Bronchial epithelial cell (primary cell): ENCODE results near the gene CCSER1. TPM values are rescaled to one million over a fixed set of nuclear protein-coding genes. Genes with fewer than 3 reads are reported as not detected.

Experiments used
- DNase-seq: peaks from one replicate; pipeline ENCODE4 v3.0.0-alpha.2; 2010; ENCODE audit warnings: low read depth
- FAIRE-seq: peaks from 2 replicates; lab custom pipeline; 2011; peaks lifted over from hg19 to GRCh38; lab: Jason Lieb, UNC
- H3K27me3 ChIP-seq: 2 replicates; pipeline ENCODE4 v1.5.1; 2011; ENCODE audit warnings: low read length; ENCODE audit not compliant: control insufficient read depth, insufficient read depth
- H3K36me3 ChIP-seq: 2 replicates; pipeline ENCODE4 v1.5.1; 2011; ENCODE audit warnings: low read length; ENCODE audit not compliant: control insufficient read depth, insufficient read depth
- H3K4me3 ChIP-seq: 2 replicates; pipeline ENCODE4 v1.5.1; 2011; ENCODE audit warnings: mild to moderate bottlenecking, low read depth, low read length, control low read depth
- total RNA-seq: library from RNA; depleted of rRNA; stranded (reverse); fragments of >200 nt; gene quantifications from 2 replicates; pipeline ENCODE4 v1.2.1, GENCODE V29; 2014
- TF ChIP-seq, protein P1 (sequence below): IDR thresholded peaks from 2 replicates; pipeline ENCODE4 v1.5.1; 2011; ENCODE audit warnings: mild to moderate bottlenecking, moderate library complexity, low read length, control low read depth, inconsistent platforms; ENCODE audit not compliant: insufficient read depth, severe bottlenecking

Gene CCSER1
- total RNA-seq, 1 donor from 2014 or later = 6.6 TPM

DNA sequence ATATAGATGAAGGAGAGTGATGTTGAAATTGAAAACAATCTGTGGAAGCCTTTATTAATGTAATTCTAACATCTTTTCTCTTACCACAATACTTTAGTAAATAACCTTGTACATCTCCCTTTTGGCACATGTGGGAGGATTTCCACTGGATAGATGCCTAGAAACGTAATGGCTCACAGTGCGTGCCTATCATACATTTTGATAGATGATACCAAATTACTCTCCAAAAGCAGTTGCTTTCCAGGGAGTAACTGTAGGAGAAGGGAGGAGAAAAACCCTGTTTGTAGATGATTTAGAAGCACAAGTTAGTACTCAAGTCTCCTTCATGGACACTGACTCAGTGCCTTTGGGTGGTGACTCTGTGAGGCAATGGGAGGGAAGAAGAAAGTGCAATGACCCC, 476.3 kb downstream of the CCSER1 start:
- Histone ChIP-seq H3K36me3 (no peaks in the 10 kb centered on the region), H3K4me3 (no peak overlapping the region), H3K27me3 (no peaks in the 10 kb centered on the region)
- FAIRE-seq (no peak), DNase-seq (no peak)
- TF ChIP-seq, protein P1, sequence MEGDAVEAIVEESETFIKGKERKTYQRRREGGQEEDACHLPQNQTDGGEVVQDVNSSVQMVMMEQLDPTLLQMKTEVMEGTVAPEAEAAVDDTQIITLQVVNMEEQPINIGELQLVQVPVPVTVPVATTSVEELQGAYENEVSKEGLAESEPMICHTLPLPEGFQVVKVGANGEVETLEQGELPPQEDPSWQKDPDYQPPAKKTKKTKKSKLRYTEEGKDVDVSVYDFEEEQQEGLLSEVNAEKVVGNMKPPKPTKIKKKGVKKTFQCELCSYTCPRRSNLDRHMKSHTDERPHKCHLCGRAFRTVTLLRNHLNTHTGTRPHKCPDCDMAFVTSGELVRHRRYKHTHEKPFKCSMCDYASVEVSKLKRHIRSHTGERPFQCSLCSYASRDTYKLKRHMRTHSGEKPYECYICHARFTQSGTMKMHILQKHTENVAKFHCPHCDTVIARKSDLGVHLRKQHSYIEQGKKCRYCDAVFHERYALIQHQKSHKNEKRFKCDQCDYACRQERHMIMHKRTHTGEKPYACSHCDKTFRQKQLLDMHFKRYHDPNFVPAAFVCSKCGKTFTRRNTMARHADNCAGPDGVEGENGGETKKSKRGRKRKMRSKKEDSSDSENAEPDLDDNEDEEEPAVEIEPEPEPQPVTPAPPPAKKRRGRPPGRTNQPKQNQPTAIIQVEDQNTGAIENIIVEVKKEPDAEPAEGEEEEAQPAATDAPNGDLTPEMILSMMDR = no peak

DNA sequence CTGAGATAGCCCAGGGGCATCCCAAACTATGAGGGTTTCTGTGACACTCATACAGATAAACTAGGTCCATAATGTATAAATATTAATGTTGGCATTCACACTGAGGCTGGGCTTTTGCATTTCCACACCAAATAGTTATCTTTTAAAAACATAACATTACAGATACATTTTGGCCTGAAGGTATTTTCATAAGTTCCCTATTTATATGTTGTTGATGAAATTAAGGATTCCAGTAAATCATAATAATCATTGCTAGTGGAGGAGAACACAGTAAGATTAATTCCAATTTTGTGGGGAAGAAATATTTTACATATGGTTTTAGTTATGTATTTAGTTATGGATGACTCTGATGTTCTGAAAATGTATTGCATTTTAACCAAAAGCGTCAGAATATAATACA, 479.6 kb downstream of the CCSER1 start:
- H3K27me3 ChIP-seq = no peaks in the 10 kb centered on the region
- DNase-seq (no peak), FAIRE-seq (no peak)
- no peaks in the 10 kb centered on the region for H3K36me3 ChIP-seq
- H3K4me3 ChIP-seq = no peak overlapping the region
- TF ChIP-seq, protein P1 = no peak

DNA sequence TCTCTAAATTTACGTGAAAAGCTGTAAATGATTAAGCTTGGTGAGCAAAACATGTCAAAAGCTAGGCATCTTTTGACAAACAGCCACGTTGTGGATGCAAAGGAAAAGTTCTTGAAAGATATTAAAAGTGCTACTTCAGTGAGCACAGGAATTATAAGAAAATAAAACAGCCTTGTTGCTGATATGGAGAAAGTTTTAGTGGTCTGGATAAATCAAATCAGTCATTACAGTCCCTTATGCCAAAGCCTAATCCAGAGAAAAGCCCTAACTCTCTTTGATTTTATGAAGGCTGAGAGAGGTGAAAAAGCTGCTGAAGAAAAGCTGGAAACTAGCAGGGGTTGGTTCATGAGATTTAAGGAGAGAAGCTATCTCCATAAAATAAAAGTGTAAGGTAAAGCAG, 487.2 kb downstream of the CCSER1 start:
- Histone ChIP-seq H3K4me3 (no peak overlapping the region), H3K27me3 (no peaks in the 10 kb centered on the region), H3K36me3 (no peaks in the 10 kb centered on the region)
- TF ChIP-seq, protein P1 = no peak
- DNase-seq (no peak), FAIRE-seq (no peak)

DNA sequence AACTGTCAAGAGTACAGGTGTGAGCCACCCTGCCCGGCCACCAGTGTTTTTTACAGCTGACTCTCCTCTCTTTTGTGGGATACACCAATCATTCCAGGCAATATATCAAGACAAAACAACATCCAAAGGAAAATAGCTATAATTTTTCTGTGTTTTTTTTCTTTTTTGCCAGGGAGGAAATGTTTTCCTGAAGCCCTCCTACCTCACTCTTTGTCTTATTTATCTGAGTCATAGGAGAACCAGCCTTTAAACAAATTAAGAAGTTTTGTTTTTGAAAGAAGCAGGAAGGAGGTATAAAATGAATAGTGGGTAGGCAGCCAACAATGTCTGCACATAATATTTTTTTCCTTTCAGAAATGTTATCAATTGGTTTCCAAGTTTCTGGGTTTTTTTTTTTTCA, 493.9 kb downstream of the CCSER1 start:
- Histone ChIP-seq H3K36me3 (no peaks in the 10 kb centered on the region), H3K4me3 (no peak overlapping the region), H3K27me3 (no peaks in the 10 kb centered on the region)
- FAIRE-seq = no peak
- TF ChIP-seq, protein P1 = no peak
- DNase-seq = no peak

DNA sequence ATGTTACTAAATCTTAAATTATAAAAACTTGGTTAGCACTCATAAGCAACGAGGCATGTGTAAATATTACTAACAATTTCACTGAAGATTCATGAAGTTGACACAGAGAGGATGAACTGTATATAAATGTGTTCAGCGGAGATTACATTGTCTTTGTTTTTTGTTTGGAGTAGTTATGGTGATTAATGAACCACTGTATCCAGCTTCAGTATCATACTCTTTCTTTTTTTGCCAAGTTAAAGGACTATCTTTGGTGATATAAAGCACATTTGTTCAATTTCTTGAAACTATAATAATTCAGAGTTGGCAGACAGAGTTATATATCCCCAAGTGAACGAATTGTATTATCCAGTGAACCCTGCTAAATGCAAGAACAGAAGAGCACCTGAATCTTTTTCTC, 497.6 kb downstream of the CCSER1 start:
- Histone ChIP-seq H3K4me3 (no peak overlapping the region), H3K36me3 (no peaks in the 10 kb centered on the region), H3K27me3 (no peaks in the 10 kb centered on the region)
- FAIRE-seq (no peak), DNase-seq (no peak)
- TF ChIP-seq, protein P1 = no peak

DNA sequence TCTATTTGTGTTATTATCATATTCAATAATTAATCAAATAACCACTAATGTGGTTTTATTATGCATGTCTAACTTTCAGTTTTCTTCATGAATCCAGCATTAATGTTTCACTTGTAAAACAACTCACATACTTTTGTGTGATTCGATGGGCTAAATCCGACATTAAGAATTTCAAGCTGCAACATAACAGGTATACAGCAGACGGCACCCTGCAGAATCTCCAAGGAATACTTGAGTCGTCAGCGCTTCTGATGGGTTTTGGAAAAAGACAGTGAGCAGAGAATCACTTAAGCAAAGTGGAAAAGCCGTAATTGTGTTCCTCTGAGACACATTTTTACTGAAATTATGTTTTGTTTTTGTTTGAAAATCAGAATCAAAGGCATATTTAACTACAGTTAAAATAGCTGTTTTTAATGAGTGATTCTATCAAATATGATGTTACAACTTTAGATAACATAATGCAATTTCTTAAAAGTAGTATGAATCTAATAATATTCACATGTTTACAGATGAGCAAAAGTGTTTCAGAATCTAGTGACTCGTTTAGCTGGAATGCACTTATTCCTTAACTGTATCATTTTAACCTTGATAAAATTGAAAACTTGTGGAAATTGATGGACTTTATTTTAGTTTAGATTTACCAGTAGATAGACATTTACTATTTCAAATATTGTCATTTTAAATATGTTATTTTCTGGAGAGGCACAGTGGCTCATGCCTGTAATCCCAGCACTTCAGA, 514.8 kb downstream of the CCSER1 start:
- TF ChIP-seq, protein P1 = peak; percentile 12
- H3K4me3 ChIP-seq = no peak overlapping the region
- no peaks in the 10 kb centered on the region for H3K27me3 ChIP-seq
- DNase-seq = peak; percentile 7
- no peak for FAIRE-seq
- H3K36me3 ChIP-seq = no peaks in the 10 kb centered on the region
